GM18909 (cell line): ENCODE measurements around the gene MYO1D.

Experiments
- ATAC-seq: cut with Tn5 transposase; IDR thresholded peaks from one replicate; pipeline ENCODE4 v1.9.1; 2021; ENCODE audit warnings: mild to moderate bottlenecking; ENCODE audit not compliant: unreplicated experiment, poor library complexity

The MYO1D gene

GRCh38 chr17:32786169-32786568 is 90.8 kb downstream of the MYO1D start:
- no peak for ATAC-seq

DNA sequence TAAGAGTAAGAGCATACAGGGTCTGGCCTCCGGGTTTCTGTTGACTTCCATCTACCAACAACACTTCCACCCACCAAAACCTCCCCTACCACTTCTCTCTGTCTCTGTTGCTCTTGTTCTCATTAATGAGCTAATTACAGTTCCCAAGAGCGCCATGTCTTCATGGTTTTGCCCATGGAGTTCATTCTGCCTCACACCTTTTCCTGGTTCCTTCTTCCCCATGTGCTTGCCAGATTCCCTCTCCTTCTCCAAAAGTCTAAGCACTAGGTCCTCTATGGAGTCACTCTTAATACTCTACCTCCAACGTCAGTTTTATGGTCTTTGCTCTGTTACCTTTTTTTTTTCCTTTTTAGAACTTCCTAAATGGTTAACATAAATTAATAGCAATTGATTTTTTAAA is 92.8 kb downstream of the MYO1D start:
- ATAC-seq, result no peak

GRCh38 chr17:32783602-32784001 is 93.3 kb downstream of the MYO1D start:
- ATAC-seq, result no peak

GRCh38 chr17:32780721-32781120 is 96.2 kb downstream of the MYO1D start:
- ATAC-seq, result no peak

DNA sequence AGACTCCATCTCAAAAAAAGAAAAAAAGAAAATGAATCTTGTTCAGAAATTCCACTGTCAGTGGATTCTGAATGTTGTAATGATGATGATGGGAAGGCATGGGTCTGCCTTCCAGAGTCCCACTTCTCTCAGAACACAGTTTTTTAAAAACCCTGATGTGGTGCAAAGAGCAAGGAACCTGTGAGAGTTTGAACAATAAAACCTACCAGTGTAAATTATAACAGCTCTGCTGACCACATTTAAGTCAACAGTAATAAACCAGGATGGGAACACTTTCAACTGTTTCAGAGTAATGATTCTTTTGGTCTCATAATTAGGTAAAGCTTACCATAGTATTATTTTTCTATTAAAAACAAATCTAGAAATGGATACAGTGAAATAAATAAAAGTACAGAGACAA is 99.0 kb downstream of the MYO1D start:
- ATAC-seq, result no peak

DNA sequence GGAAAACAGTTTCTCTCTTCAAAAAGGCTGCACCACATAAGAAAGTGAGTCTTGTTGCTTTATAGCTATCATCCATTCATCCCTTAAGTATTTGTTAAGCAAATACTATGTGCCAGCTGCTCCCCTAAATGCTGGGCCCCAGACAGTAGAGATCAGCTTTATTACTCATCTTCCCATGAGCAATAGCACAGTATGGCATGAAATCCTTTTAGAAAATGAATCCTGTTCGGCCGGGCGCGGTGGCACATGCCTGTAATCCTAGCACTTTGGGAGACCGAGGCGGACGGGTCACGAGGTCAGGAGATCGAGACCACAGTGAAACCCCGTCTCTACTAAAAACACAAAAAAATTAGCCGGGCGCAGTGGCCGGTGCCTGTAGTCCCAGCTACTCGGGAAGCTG is 99.5 kb downstream of the MYO1D start:
- no peak for ATAC-seq

GRCh38 chr17:32774695-32775084 is 102.2 kb downstream of the MYO1D start:
- ATAC-seq, result no peak

- no peak for ATAC-seq
These were observed 102.8 kb downstream of the MYO1D start for GRCh38 chr17:32773856-32774694.

- no peak for ATAC-seq
These were observed 104.4 kb downstream of the MYO1D start for GRCh38 chr17:32772453-32773025.

GRCh38 chr17:32771396-32771795 is 105.5 kb downstream of the MYO1D start:
- ATAC-seq, result no peak

- ATAC-seq, result no peak
These were observed 107.1 kb downstream of the MYO1D start for GRCh38 chr17:32769846-32770245.

- no peak for ATAC-seq
These were observed 113.0 kb downstream of the MYO1D start for GRCh38 chr17:32763855-32764439.

- ATAC-seq, result no peak
These were observed 117.4 kb downstream of the MYO1D start for GRCh38 chr17:32759476-32759875.

GRCh38 chr17:32757963-32758362 is 119.0 kb downstream of the MYO1D start:
- no peak for ATAC-seq

GRCh38 chr17:32756696-32757095 is 120.2 kb downstream of the MYO1D start:
- ATAC-seq, result no peak

DNA sequence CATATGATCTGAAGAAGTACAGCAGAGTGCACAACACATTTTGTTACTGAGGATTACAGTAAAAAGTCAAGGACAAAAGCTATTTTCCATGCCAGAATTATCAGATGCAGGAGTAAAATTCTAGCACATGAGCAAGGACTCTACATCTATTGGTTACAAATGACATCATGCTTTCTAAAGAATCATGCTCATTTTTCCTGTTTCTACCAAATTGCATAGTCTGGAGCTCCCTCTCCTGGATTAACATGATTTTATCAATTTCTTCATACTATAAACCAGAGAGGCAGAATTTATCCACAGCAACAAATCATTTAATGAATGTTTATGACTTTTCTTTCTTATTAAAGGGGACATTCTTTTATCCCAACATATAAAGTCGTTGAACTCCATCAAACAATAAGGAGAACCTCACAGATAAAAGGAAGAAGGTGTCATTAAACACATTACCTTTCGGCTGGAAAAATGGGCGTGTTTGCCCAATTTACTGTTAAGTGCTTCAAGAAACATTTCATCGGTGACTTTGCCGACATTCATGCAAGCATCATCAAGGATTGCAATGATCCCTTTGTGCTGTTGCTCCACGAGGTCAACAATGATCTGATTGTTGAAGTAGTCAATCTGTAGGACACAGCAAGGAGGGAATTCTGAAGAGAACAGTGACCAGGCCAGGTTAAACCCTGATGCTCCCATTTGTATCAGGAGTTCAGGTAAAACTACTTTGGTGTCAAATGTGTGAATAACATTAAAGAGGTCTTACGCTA is 121.7 kb downstream of the MYO1D start:
- no peak for ATAC-seq

- ATAC-seq, result no peak
These were observed 124.0 kb downstream of the MYO1D start for GRCh38 chr17:32752934-32753333.

- ATAC-seq, result no peak
These were observed 129.1 kb downstream of the MYO1D start for GRCh38 chr17:32747856-32748255.

GRCh38 chr17:32746698-32747097 is 130.2 kb downstream of the MYO1D start:
- no peak for ATAC-seq

DNA sequence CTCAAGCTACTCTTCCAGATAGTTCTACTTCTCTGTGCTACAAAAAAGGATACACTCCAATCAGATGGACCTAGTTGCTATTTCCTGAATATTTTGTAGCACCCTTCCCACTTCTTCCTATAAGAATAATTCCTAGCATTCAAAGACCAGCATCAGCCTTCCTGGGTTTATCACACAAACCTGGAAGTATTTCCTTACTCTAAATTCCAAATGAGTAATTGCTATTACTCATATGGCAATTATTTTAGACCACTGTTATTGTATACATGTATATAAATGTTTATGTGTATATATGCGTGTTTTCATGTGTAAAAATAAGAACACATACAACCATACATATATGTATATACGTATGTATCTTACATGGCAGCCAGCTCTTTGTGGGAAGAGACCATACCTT is 130.6 kb downstream of the MYO1D start:
- no peak for ATAC-seq
